Measurements from ENCODE around the gene ABTB1. TPM values are rescaled to one million over a fixed set of nuclear protein-coding genes. Genes with fewer than 3 reads are reported as not detected.

ABTB1 gene
- total and polyA plus RNA-seq, 4 donors = 9.7 to 14.1 (median 10.9) TPM

GRCh38 chr3:127691974-127692373 lies 19.2 kb downstream of the ABTB1 start:
- TF ChIP-seq EGR1 (IDR thresholded peaks at IDR 0.05; ENCODE audit: low read depth in 2 of 2) = no peak
- TF ChIP-seq, protein P1, sequence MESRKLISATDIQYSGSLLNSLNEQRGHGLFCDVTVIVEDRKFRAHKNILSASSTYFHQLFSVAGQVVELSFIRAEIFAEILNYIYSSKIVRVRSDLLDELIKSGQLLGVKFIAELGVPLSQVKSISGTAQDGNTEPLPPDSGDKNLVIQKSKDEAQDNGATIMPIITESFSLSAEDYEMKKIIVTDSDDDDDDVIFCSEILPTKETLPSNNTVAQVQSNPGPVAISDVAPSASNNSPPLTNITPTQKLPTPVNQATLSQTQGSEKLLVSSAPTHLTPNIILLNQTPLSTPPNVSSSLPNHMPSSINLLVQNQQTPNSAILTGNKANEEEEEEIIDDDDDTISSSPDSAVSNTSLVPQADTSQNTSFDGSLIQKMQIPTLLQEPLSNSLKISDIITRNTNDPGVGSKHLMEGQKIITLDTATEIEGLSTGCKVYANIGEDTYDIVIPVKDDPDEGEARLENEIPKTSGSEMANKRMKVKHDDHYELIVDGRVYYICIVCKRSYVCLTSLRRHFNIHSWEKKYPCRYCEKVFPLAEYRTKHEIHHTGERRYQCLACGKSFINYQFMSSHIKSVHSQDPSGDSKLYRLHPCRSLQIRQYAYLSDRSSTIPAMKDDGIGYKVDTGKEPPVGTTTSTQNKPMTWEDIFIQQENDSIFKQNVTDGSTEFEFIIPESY (IDR thresholded peaks at IDR 0.05) = no peak
- TF ChIP-seq GABPA (IDR thresholded peaks at IDR 0.05 in 1 of 2, conservative IDR thresholded peaks at IDR 0.05 in 1 of 2) = no peak
- no peak for TF ChIP-seq TAF1 (conservative IDR thresholded peaks at IDR 0.05)
- no peak for TF ChIP-seq YY1 (IDR thresholded peaks at IDR 0.05)
- TF ChIP-seq, protein P2, sequence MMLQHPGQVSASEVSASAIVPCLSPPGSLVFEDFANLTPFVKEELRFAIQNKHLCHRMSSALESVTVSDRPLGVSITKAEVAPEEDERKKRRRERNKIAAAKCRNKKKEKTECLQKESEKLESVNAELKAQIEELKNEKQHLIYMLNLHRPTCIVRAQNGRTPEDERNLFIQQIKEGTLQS (IDR thresholded peaks at IDR 0.05) = no peak
- TF ChIP-seq FOXA2 (IDR thresholded peaks at IDR 0.05) = no peak
- TF ChIP-seq, protein P3, sequence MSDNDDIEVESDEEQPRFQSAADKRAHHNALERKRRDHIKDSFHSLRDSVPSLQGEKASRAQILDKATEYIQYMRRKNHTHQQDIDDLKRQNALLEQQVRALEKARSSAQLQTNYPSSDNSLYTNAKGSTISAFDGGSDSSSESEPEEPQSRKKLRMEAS (IDR thresholded peaks at IDR 0.05) = no peak
- TF ChIP-seq CTCF (IDR thresholded peaks at IDR 0.05; ENCODE audit: low read depth, low read length, missing input control) = no peak
- no peak for TF ChIP-seq RXRA (IDR thresholded peaks at IDR 0.05)
- TF ChIP-seq RAD21 (IDR thresholded peaks at IDR 0.05) = no peak
- no peak for TF ChIP-seq HNF4A (conservative IDR thresholded peaks at IDR 0.05)
- TF ChIP-seq REST (IDR thresholded peaks at IDR 0.05) = no peak
- TF ChIP-seq JUND (IDR thresholded peaks at IDR 0.05) = no peak
- no peak for TF ChIP-seq HNF4G (IDR thresholded peaks at IDR 0.05)
- TF ChIP-seq SP1 (IDR thresholded peaks at IDR 0.05) = no peak
- Histone ChIP-seq H3K27ac (ENCODE audit: low read depth in 1 of 2, low read length in 2 of 2) (no peak overlapping the region), H3K4me3 (ENCODE audit: low read depth in 1 of 3, low read length in 3 of 3) (no peak overlapping the region), H3K4me1 (ENCODE audit: control insufficient read depth in 4 of 4, insufficient read depth in 4 of 4, low read length in 3 of 4) (peaks cover 0 to 7% (median 5%) of the 10 kb centered on the region in 4 donors), H3K27me3 (ENCODE audit: control insufficient read depth in 4 of 4, insufficient read depth in 4 of 4, low read length in 3 of 4) (no peaks in the 10 kb centered on the region), H3K9ac (ENCODE audit: low read depth in 1 of 2, low read length in 2 of 2) (no peak overlapping the region), H3K36me3 (ENCODE audit: control insufficient read depth in 4 of 4, insufficient read depth in 3 of 4, low read depth in 1 of 4, low read length in 3 of 4) (peaks cover 3 to 20% (median 12%) of the 10 kb centered on the region in 4 donors), H3K9me3 (ENCODE audit: control insufficient read depth in 4 of 4, low read length in 3 of 4) (no peaks in the 10 kb centered on the region)
- 95% methylated on average over 6 of the region's 6 CpGs for WGBS
- no peak for DNase-seq (ENCODE audit: low spot score)

Data from liver (tissue), 9 donors.